SK-N-SH (cell line): Measurements from ENCODE around the gene IL18RAP.

Experiments used
- CTCF ChIP-seq: fragments of 200-600 bp; sonication (generic); IDR thresholded peaks from 2 replicates; pipeline ENCODE4 v1.6.1; 2017; ENCODE audit warnings: antibody characterized with exemption, mild to moderate bottlenecking, moderate library complexity
- JUND ChIP-seq: IDR thresholded peaks from 2 replicates; pipeline ENCODE4 v1.4.0; 2012
- MXI1 ChIP-seq: IDR thresholded peaks from 2 replicates; pipeline ENCODE4 v1.6.1; 2012; ENCODE audit warnings: mild to moderate bottlenecking, low read depth, low read length, improper control_type of control experiment
- POLR2AphosphoS5 ChIP-seq: IDR thresholded peaks from 2 replicates; pipeline ENCODE4 v1.6.1; 2012; ENCODE audit warnings: low read depth, low read length
- USF2 ChIP-seq: fragments of 150-350 bp; IDR thresholded peaks from 2 replicates; pipeline ENCODE4 v1.6.1; 2017; ENCODE audit warnings: antibody characterized with exemption, low read length, low read depth, borderline replicate concordance

- no peak for TF ChIP-seq MXI1
- TF ChIP-seq JUND: no peak
- TF ChIP-seq POLR2AphosphoS5: no peak
- no peak for TF ChIP-seq USF2
- TF ChIP-seq CTCF: no peak
Measured at GRCh38 chr2:102499558-102499957, 76.6 kb downstream of the IL18RAP start.
